Aorta (tissue), 5 donors: ENCODE results near the gene PCED1B. TPM values are rescaled to one million over a fixed set of nuclear protein-coding genes. Genes with fewer than 3 reads are reported as not detected.

ENCODE experiments used
- ATAC-seq: fragments of 200-7000 bp; cut with Tn5 transposase; one replicate; pipeline ENCODE4 v1.9.1; 2022; ENCODE audit warnings: moderate library complexity; ENCODE audit not compliant: low FRiP score
- DNase-seq, 2 donors: peaks; one replicate each; pipeline ENCODE4 v3.0.0-alpha.2; 2020
- H3K27ac ChIP-seq, 2 donors: one replicate each; pipeline ENCODE4 v1.5.1; 2013; ENCODE audit warnings: low read length in 2 of 2, mild to moderate bottlenecking in 2 of 2, moderate library complexity in 2 of 2, control low read depth in 1 of 2, inconsistent platforms in 1 of 2, low read depth in 1 of 2
- H3K27me3 ChIP-seq, 2 donors: one replicate each; pipeline ENCODE4 v1.6.1; 2013; ENCODE audit warnings: control low read depth in 1 of 2, low read length in 1 of 2, mild to moderate bottlenecking in 1 of 2, moderate library complexity in 1 of 2; ENCODE audit not compliant: insufficient read depth in 2 of 2, control insufficient read depth in 1 of 2
- H3K36me3 ChIP-seq, 2 donors: one replicate each; pipeline ENCODE4 v1.6.1; 2013; ENCODE audit warnings: control low read depth in 1 of 2, low read length in 1 of 2, mild to moderate bottlenecking in 1 of 2; ENCODE audit not compliant: insufficient read depth in 2 of 2, control insufficient read depth in 1 of 2
- H3K4me1 ChIP-seq, 2 donors: one replicate each; pipeline ENCODE4 v1.6.1; 2013; ENCODE audit warnings: low read length in 2 of 2, control low read depth in 1 of 2, mild to moderate bottlenecking in 1 of 2, moderate library complexity in 1 of 2; ENCODE audit not compliant: insufficient read depth in 2 of 2, control insufficient read depth in 1 of 2
- H3K4me3 ChIP-seq, 2 donors: one replicate each; pipeline ENCODE4 v1.5.1; 2013; ENCODE audit warnings: low read length in 2 of 2, control low read depth in 1 of 2, mild to moderate bottlenecking in 1 of 2
- H3K9me3 ChIP-seq: one replicate; pipeline ENCODE4 v1.6.1; 2013; ENCODE audit warnings: mild to moderate bottlenecking, low read length; ENCODE audit not compliant: control insufficient read depth
- WGBS, 2 donors: extraction: QIAGEN DNeasy Blood & Tissue Kit; methylation state at CpG; one replicate each; pipeline ENCODE4 v1.1.7; 2013; 5-methylcytosine and 5-hydroxymethylcytosine counted together
- intact Hi-C, 2 donors: fragments of 100-400 bp; cut with DNase I; formaldehyde crosslinking; loops; one replicate each; pipeline versions ENCODE4 v1.14.2 to v1.15.0; 2022
- polyA plus RNA-seq, 2 donors: library from polyadenylated mRNA; stranded (reverse); fragments of 200-250 nt; gene quantifications; one replicate each; pipeline ENCODE4 v1.2.3, GENCODE V29; 2013
- total RNA-seq, 2 donors: library from RNA; stranded (reverse); fragmentation: NEBNext Ultra II Directional; extraction: Animal tissue kit (Norgen Biotek cat#: 25700); gene quantifications; one replicate each; pipeline ENCODE4 v1.2.1, GENCODE V29; 2021
- donor health status: healthy with polysubstance abuse.
- donor health status: Bipolar disorder and iron deficiency.
- donor health status: DM: no; HTN: no; CAD: no.
- donor health status: DM: no; HTN: no; CAD: no.
- donor health status: DM: yes; HTN: yes; CAD: no.

PCED1B gene
- total and polyA plus RNA-seq, 4 donors, result 2.0 to 12.6 (median 11.6) TPM

- no peaks in the 10 kb centered on the region for H3K9me3 ChIP-seq
- WGBS, 2 donors, result 82 to 98% methylated on average over 3 of the region's 3 CpGs
Measured at GRCh38 chr12:47149146-47149545, 69.7 kb downstream of the PCED1B start.

GRCh38 chr12:47152095-47152494, 72.7 kb downstream of the PCED1B start:
- WGBS, 2 donors, result 95 to 99% methylated on average over 1 of the region's 1 CpG
- DNase-seq (no peak), ATAC-seq (no peak)
- intact Hi-C loops, result no loop called here
- Histone ChIP-seq H3K9me3 (no peaks in the 10 kb centered on the region), H3K27ac (no peak overlapping the region), H3K36me3 (no peaks in the 10 kb centered on the region), H3K4me3 (no peak overlapping the region), H3K27me3 (no peaks in the 10 kb centered on the region), H3K4me1 (peaks cover 4 to 5% of the 10 kb centered on the region in 2 donors)

More at GRCh38 chr12:47149146-47149545, 69.7 kb downstream of the PCED1B start:
- intact Hi-C loops, result loop anchor here in 1 of 2 donors (10.0 kb wide), 1 partner anchor 64 kb away; no protein-coding TSS in a partner anchor
- DNase-seq (no peak), ATAC-seq (no peak)
- H3K4me3 ChIP-seq, result no peak overlapping the region
- H3K27ac ChIP-seq, result no peak overlapping the region
- no peaks in the 10 kb centered on the region for H3K27me3 ChIP-seq
- H3K36me3 ChIP-seq, result no peaks in the 10 kb centered on the region
- H3K4me1 ChIP-seq, result peaks cover 1 to 7% of the 10 kb centered on the region in 2 donors

GRCh38 chr12:47155457-47156166, 76.2 kb downstream of the PCED1B start:
- no peak for ATAC-seq
- peak overlapping the region in 1 of 2 donors; percentile 54 for H3K27ac ChIP-seq
- intact Hi-C loops, result no loop called here
- no peaks in the 10 kb centered on the region for H3K36me3 ChIP-seq
- H3K27me3 ChIP-seq, result no peaks in the 10 kb centered on the region
- no peak overlapping the region for H3K4me3 ChIP-seq
- 70 to 76% methylated on average over 3 of the region's 3 CpGs for WGBS, 2 donors
- no peak for DNase-seq
- H3K9me3 ChIP-seq, result no peaks in the 10 kb centered on the region
- H3K4me1 ChIP-seq, result peaks cover 0 to 2% of the 10 kb centered on the region in 2 donors

GRCh38 chr12:47156167-47156736, 76.8 kb downstream of the PCED1B start:
- peaks cover 0 to 2% of the 10 kb centered on the region in 2 donors for H3K4me1 ChIP-seq
- ATAC-seq (peak; percentile 52), DNase-seq (peak in 1 of 2 donors; percentile 60)
- no peaks in the 10 kb centered on the region for H3K36me3 ChIP-seq
- no peaks in the 10 kb centered on the region for H3K9me3 ChIP-seq
- H3K27me3 ChIP-seq, result no peaks in the 10 kb centered on the region
- no peak overlapping the region for H3K4me3 ChIP-seq
- intact Hi-C loops, result no loop called here
- peak overlapping the region in 1 of 2 donors; percentile 50 for H3K27ac ChIP-seq
- WGBS, 2 donors, result 50 to 54% methylated on average over 2 of the region's 2 CpGs

GRCh38 chr12:47158792-47159191, 79.4 kb downstream of the PCED1B start:
- intact Hi-C loops, result no loop called here

GRCh38 chr12:47159348-47159747, 79.9 kb downstream of the PCED1B start:
- intact Hi-C loops, result no loop called here
- Histone ChIP-seq H3K4me3 (no peak overlapping the region), H3K4me1 (peaks cover 0 to 2% of the 10 kb centered on the region in 2 donors), H3K27me3 (no peaks in the 10 kb centered on the region), H3K27ac (no peak overlapping the region), H3K9me3 (no peaks in the 10 kb centered on the region), H3K36me3 (no peaks in the 10 kb centered on the region)
- DNase-seq (no peak), ATAC-seq (no peak)
- WGBS, 2 donors, result 90 to 95% methylated on average over 1 of the region's 1 CpG

More at GRCh38 chr12:47158792-47159191, 79.4 kb downstream of the PCED1B start:
- Histone ChIP-seq H3K4me1 (peaks cover 0 to 2% of the 10 kb centered on the region in 2 donors), H3K9me3 (no peaks in the 10 kb centered on the region), H3K36me3 (no peaks in the 10 kb centered on the region), H3K27me3 (no peaks in the 10 kb centered on the region), H3K4me3 (no peak overlapping the region), H3K27ac (no peak overlapping the region)
- no peak for DNase-seq
- WGBS, 2 donors, result 24 to 26% methylated on average over 1 of the region's 1 CpG
- no peak for ATAC-seq

- H3K4me1 ChIP-seq, result peaks cover 2 to 4% of the 10 kb centered on the region in 2 donors
- H3K27ac ChIP-seq, result no peak overlapping the region
- H3K4me3 ChIP-seq, result no peak overlapping the region
- H3K36me3 ChIP-seq, result no peaks in the 10 kb centered on the region
- ATAC-seq, result no peak
- WGBS, 2 donors, result 81% methylated on average over 2 of the region's 2 CpGs
- H3K9me3 ChIP-seq, result no peaks in the 10 kb centered on the region
- DNase-seq, result no peak
- H3K27me3 ChIP-seq, result no peaks in the 10 kb centered on the region
- intact Hi-C loops, result no loop called here
Measured at GRCh38 chr12:47160316-47161244, 81.2 kb downstream of the PCED1B start.

- peaks cover 0 to 4% of the 10 kb centered on the region in 2 donors for H3K4me1 ChIP-seq
- H3K36me3 ChIP-seq, result no peaks in the 10 kb centered on the region
- H3K27me3 ChIP-seq, result no peaks in the 10 kb centered on the region
- H3K9me3 ChIP-seq, result no peaks in the 10 kb centered on the region
- DNase-seq (no peak), ATAC-seq (no peak)
- no peak overlapping the region for H3K4me3 ChIP-seq
- H3K27ac ChIP-seq, result no peak overlapping the region
- intact Hi-C loops, result no loop called here
Measured at GRCh38 chr12:47164116-47164515, 84.7 kb downstream of the PCED1B start.
